Dedifferentiated amniotic fluid mesenchymal stem cell (primary cell): ENCODE data around the gene GCNA.
A peak's percentile ranks its signal among the peaks of the same experiment; 100 is the strongest.
"Not testable (repeated sequence)": the region's sequence is repeated elsewhere in the genome, so short reads cannot be mapped to it uniquely, and the experiment has no call there.

ENCODE experiments used
- DNase-seq: peaks from one replicate; pipeline ENCODE4 v3.0.0-alpha.2; 2016; ENCODE audit errors: extremely low spot score

The GCNA gene

GRCh38 chrX:71638409-71638808 is 60.2 kb downstream of the GCNA start:
- DNase-seq = no peak

DNA sequence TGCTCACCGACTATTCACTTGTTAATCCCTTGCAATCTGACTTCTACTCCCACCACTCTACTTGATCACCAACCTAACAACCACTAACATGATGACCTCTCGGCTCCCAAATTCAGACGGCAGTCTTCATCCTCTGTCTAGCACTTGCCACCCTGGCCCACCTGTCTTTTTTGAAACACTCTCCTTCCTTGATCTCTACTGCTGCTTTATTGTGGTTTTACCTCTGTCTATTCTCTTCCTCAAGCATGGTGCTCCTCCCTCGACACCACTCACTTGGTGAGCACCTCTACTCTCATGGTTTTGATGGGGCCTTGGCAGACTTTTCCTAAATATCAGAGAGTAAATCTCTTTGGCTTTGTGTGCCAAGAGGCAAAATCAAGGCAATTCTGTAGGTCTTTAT is 61.8 kb downstream of the GCNA start:
- DNase-seq = no peak

DNA sequence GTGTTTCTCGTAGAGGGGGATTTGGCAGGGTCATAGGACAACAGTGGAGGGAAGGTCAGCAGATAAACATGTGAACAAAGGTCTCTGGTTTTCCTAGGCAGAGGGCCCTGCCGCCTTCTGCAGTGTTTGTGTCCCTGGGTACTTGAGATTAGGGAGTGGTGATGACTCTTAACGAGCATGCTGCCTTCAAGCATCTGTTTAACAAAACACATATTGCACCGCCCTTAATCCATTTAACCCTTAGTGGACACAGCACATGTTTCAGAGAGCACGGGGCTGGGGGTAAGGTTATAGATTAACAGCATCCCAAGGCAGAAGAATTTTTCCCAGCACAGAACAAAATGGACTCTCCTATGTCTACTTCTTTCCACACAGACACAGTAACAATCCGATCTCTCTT is 66.2 kb downstream of the GCNA start:
- not testable (repeated sequence) for DNase-seq

DNA sequence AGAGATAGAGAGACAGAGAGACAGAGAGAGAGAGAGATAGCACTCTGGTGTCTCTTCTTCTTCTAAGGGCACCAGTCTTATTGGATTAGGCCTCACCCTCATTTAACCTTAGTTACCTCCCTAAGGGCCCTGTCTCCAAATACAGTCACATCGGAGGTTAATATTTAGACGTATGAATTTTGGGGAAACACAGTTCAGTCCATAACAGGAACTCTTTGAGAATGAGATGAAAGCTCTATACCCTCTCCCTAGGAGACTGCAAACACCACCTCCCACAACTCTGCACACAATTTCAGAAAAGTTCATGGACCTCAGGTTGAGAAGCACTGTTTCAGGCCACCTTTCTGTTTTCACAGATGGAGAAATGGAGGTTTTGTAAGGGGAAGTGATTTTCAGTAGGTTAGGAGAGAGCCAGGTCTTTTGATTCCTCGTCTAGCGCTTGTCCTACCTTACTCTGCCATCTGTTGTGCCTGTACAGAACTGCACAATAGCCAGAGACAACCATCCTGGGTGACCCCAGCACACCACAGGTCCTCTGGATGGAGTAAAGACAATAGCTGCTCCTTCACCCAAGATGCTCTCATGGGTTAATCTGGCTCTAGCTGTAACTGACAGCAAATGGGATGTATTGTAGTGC is 72.2 kb downstream of the GCNA start:
- DNase-seq = no peak

DNA sequence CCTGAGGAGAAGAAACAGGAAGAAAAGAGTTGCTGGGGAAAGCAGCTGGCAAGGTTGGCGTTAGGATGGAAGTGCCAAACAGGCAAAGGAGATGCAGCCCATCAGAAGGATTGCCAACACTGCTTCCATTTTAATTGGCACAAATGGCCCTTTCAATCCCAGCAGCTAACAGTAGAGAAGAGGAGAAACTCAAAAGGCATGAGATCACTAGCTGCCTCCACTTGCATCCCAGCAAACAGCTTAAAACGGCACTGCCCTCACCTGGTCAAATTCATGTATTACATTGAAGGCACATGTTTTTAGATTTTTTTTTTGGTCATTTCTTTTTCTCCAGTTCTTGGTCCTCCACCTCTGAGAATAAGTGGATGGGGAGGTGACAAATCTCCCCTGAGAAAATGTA is 74.2 kb downstream of the GCNA start:
- peak; percentile 65 for DNase-seq

DNA sequence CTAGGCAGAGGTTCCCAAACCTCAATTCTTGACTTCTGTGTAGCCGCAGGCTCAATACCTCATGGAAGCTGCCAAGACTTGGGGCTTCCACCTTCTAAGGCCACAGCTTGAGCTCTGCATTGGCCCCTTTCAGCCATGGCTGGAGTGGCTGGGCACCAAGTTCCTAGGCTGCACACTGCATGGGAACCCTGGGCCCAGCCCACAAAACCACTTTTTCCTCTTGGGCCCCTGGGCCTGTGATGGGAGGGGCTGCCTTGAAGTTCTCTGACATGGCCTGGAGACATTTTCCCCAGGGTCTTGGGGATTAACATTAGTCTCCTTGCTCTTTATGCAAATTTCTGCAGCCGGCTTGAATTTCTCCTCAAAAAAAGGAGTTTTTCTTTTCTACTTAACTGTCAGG is 75.1 kb downstream of the GCNA start:
- no peak for DNase-seq

GRCh38 chrX:71657267-71657666 is 79.0 kb downstream of the GCNA start:
- no peak for DNase-seq

DNA sequence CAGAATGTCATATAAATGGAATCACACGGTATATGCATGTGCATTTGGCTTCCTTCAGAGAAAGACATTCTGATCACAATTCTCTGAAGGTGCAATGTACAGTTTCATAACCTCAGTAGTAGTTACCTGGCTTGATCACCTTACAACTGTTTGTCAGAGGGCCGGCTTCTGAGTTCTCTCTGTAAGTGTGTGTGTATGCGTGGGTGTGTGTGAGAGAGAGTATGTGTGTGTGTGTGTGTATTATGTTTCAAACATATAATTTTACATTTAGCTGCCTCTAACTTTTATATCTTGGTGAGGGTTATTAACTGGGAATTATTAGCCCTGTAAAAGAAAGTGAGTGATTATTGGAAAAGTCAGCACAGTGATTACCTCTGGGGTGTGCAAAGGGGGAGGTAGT is 81.1 kb downstream of the GCNA start:
- DNase-seq = no peak

GRCh38 chrX:71659959-71660358 is 81.7 kb downstream of the GCNA start:
- no peak for DNase-seq

- no peak for DNase-seq
These were observed 82.6 kb downstream of the GCNA start for GRCh38 chrX:71660562-71661416.

GRCh38 chrX:71661919-71662318 is 83.7 kb downstream of the GCNA start:
- DNase-seq = no peak

- not testable (repeated sequence) for DNase-seq
These were observed 84.4 kb downstream of the GCNA start for GRCh38 chrX:71662654-71663053.
